HG03378 (cell line): Measurements from ENCODE around the gene RET.

Experiments
- ATAC-seq: cut with Tn5 transposase; IDR thresholded peaks from one replicate; pipeline ENCODE4 v1.9.1; 2021; ENCODE audit warnings: mild to moderate bottlenecking, moderate library complexity; ENCODE audit not compliant: unreplicated experiment

RET gene

DNA sequence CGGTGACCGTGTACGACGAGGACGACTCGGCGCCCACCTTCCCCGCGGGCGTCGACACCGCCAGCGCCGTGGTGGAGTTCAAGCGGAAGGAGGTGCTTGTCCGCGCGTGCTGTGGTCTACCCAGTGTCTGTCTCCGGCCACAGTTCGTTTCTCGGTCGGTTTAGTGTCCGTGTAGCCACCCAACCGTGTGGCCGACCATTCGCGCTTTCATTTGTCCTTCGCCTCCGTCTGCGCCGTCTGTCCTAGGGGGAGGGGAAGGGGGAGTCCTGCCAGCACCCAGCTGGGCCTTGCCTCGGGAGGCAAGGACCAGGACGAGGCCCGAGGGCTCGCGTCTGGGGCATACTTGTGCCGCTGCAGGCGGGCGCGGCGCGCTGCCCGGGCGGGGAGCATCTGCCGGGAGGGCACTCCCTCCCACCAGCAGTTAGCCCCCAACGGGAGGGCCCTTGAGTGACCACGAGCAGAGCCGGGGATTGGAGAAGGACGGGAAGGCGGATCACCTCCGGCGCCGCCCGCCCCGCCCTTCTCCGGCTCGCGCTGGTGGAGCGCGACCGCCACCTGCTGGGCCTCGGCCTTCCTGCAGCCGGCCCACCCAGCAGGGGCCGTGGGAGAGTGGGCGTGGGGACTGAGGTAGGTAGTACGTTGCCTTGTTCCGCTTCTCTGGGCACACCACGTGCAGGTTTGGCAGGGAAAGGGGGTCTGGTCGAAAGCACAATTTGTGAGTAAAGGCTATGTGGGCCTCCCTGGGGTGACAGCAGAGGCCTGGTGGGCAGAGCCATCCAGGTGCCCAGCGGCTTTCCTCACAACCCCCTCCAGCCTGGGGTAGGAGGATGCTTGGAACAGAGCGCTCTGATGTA is 28.5 kb downstream of the RET start:
- ATAC-seq, result peak; percentile 65

DNA sequence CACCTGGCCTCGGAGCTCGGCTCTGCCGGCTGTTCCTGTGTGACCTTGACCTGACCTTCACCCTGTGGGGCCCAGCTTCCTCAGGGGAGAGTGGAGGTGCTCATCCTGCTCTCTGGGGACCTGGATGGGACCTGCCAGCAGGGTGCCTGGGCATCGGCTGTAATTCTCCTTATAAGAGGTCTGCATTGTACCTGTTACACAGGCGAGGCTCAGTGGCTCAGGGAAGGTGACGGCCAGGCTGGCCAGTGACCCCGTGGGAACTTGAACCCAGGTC is 29.0 kb downstream of the RET start:
- no peak for ATAC-seq

DNA sequence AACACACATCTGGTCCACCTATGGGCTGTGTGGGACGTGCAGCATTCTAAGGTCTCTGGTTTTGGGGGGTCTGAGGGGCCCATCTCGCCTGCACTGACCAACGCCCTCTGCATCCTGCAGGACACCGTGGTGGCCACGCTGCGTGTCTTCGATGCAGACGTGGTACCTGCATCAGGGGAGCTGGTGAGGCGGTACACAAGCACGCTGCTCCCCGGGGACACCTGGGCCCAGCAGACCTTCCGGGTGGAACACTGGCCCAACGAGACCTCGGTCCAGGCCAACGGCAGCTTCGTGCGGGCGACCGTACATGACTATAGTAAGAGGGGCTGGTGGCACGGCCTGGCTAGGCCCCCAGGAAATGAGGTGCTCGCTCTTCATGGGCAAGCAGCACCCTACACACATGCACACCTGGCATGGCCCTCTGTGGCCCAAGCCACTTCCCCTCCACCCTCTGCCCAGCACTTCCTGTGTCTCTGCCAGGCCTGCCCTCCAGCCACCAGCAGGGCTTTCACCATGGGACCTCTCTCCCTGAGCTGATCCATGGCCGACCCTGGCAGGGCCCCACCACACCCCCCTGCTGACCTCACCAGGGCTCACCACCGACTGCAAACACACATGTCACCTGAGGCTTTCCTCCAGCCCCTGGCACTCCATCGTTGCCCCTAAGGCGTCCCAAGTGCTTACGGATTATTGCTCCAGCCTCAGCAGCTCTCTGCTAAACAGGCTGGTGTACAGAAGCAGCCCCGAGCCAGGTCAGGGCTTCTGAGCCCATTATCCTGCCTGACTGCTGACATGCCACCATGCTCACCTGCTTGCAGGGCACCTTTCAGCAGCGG is 29.6 kb downstream of the RET start:
- ATAC-seq, result no peak

DNA sequence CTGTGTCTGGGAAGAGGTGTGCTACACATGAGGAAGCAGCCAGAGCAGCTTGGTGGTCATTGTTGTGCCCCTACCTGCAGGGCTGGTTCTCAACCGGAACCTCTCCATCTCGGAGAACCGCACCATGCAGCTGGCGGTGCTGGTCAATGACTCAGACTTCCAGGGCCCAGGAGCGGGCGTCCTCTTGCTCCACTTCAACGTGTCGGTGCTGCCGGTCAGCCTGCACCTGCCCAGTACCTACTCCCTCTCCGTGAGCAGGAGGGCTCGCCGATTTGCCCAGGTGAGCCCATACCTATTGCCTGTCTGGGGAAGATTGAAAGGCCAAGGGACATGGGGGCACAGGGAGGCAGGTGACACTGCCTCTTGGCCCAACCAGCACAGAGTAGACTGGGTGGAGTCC is 32.1 kb downstream of the RET start:
- no peak for ATAC-seq

DNA sequence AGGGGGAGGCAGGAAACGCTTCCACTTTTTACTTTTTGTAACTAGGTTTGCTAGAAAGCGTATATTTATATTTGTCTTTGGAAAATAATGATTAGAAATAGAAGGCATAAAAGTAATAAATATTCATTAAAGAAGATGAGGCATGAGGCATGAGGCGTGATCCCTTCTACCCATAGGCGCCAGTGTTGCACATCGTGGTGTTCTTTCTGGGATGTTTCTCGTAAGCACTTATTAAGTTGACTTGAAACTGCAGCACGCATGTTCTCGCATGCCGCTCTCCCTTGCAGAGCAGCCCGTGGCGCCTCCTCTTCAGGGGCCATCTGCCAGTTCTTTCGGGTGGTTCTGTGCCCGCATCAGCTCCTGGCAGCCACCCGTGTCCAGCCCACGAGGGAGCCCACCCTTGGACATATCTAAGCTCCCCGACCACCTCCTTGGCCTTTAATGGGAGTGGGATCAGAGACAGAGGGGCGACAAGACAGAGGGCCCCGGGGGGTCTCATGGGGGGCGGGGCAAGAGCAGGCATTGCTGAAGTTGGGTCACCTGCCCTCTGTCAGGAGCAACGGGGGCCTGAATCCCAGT is 32.9 kb downstream of the RET start:
- no peak for ATAC-seq

DNA sequence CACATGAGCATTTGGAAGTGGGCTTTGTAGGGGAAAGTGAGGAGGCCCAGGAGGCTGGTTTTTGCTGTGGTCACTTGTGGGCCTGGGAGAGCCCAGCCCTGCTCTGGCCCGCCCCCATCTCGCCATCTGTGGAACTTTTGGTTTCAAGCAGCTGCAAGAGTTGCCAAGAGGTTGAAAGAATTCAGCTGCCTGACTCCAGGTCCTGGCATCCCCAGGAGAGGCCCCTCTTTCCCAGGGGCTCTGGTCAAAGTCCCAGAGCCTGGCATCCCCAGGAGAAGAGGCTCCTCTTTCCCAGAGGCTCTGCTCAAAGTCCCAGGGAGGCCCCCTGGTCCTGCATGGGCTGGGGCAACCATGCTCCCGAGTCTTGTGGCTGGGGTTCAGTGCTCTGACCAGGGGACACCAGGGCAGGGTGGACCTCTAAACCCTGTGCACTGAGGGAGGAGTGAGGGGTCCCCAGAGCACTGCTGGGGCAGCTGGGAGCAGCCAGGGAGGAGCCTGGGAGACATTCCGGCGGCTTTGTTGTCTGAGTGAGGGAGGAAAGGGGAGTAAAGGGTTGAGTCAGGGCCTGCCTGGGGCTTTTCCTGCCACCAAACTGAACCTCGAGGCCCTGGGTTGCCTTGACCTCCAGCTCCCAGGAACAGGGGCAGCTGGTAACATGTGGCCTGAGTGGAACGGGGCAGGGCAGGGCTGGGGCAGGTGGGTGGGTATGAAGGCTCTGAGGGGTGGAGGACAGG is 33.6 kb downstream of the RET start:
- peak; percentile 57 for ATAC-seq

DNA sequence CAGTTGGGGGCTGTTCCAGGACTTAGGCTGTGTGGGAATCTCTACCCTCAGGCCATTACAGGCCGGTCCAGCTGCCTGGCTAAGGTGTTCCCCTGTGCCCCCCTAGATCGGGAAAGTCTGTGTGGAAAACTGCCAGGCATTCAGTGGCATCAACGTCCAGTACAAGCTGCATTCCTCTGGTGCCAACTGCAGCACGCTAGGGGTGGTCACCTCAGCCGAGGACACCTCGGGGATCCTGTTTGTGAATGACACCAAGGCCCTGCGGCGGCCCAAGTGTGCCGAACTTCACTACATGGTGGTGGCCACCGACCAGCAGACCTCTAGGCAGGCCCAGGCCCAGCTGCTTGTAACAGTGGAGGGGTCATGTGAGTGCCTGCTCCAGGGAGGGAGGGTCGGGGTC is 34.2 kb downstream of the RET start:
- ATAC-seq, result no peak

DNA sequence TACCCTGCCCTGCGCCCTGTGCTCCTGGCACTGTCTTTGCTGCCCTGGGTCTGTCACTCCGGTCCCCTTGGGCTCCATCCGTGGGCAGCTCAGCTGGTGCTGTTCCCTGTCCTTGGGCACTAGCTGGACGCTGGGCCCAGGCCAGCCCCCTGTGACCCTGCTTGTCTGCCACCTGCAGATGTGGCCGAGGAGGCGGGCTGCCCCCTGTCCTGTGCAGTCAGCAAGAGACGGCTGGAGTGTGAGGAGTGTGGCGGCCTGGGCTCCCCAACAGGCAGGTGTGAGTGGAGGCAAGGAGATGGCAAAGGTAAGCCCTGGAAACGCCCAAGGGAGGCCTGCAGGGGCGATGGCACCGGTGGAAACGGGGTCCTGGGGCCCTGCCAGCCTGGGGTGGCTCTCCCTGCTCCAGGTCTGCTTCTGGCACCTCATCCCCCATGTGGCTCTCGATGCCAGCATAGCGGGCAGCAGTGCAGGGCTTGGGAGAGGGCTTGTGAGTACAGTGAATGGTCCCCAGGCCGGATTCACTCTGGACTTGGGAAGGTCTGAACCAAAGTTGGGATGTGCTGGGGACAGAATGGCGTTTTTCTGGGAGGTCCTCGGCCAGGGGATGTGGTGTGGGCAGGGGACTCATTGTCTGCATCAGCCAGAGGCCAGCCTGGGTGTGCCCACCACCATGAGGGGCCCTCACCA is 35.2 kb downstream of the RET start:
- ATAC-seq, result no peak

DNA sequence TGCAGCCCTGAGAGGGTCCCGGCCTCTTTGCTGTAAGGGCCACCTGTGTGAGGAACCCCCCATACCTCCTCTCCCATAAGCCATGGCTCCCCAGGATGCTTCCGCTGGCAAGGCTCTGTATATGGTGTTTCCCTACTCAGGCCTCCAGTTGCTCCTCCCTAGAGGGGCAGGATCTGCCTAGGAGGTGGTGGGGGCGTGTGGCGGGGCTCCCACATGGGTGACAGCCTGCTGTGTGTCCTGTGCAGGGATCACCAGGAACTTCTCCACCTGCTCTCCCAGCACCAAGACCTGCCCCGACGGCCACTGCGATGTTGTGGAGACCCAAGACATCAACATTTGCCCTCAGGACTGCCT is 35.7 kb downstream of the RET start:
- ATAC-seq, result no peak

DNA sequence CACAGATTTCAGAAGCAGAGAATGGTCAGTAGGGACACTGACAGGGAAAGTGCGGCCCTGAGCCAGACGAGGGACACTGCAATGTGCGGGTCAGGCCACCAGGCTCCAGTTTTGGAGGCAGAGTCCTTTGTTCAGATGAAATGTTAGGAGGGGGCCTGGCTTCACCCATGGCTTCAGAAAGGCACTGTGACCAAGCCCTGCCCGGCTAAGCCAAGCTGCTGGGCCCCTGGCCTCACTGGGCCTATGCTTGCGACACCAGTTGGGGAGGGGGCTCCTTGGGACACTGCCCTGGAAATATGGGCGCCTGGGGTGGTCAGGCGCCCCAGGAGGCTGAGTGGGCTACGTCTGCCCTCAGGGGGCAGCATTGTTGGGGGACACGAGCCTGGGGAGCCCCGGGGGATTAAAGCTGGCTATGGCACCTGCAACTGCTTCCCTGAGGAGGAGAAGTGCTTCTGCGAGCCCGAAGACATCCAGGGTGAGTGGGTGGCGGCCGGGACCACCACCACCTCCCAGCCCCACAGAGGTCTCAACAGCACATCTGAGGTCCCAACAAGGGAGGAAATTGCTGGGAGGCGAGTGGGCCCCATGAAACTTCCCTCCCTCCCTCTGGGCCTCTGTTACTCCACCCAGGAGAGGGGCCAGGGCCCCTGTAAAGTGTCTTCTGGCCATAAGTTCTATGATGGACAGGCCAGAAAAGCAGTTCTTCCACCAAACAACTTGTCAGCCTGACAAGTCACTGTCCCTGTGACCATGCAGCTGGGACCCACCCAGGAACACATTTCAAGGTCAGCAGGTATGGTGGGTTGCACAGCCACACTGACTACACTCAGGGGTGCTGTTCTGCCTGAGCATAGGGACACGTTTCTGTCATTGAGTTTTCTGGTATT is 36.6 kb downstream of the RET start:
- ATAC-seq, result no peak

DNA sequence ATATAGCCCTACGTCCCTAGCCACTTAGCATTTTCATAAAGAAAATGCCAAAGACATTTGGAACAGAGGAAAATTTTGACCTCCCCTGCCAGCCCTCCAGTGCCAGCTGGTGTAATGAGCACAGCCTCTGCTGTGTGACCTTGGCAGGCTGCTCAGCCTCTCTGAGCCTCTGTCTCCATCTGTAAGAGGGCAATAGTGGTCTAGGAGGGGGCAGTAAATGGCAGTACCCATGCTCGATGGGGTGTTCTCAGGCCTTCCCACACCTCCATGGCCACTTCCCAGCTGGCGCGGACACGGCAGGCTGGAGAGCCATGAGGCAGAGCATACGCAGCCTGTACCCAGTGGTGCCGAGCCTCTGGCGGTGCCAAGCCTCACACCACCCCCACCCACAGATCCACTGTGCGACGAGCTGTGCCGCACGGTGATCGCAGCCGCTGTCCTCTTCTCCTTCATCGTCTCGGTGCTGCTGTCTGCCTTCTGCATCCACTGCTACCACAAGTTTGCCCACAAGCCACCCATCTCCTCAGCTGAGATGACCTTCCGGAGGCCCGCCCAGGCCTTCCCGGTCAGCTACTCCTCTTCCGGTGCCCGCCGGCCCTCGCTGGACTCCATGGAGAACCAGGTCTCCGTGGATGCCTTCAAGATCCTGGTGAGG is 37.3 kb downstream of the RET start:
- ATAC-seq, result no peak

DNA sequence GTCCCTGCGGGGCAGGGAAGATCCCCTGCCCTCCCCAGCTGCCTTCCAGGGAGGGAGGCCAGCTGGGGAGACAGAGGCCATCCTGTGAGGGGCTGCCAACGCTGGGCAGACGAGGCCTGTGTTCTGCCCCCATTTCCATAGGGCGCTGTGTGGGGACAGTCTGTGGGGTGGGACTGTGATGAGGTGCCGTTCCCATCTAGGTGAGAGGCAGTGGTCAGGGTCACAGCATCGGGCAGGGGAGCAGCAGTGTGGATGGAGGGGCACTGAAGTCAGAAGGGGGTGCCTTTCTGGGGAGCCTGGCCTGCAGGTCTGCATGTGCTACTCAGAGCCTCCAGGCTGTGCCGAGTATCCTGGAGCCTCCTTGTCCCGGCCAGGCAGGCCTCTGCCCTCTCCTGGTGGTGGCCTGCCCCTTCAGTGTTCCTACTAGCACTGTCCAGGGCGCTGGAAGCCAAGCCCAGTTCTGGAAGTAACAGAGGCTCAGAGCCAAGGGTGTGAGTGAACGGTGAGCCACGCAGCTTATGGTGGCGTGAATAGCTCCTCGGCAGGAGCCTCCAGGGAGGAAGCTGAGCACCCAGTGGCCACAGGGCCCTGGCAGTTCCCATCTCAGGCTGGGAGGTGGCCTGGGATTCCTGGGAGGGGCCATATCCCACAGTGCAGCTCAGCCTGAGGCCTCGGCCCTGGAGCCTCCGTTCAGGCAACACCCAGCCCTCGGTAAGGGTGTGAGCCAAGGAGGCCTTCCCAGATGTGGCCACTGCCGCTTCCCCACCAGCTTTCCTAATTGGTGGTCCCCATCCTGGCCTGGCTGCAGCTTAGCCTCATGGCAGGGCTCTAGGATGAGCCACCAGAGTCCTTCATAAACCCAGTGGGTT is 38.1 kb downstream of the RET start:
- ATAC-seq, result no peak

DNA sequence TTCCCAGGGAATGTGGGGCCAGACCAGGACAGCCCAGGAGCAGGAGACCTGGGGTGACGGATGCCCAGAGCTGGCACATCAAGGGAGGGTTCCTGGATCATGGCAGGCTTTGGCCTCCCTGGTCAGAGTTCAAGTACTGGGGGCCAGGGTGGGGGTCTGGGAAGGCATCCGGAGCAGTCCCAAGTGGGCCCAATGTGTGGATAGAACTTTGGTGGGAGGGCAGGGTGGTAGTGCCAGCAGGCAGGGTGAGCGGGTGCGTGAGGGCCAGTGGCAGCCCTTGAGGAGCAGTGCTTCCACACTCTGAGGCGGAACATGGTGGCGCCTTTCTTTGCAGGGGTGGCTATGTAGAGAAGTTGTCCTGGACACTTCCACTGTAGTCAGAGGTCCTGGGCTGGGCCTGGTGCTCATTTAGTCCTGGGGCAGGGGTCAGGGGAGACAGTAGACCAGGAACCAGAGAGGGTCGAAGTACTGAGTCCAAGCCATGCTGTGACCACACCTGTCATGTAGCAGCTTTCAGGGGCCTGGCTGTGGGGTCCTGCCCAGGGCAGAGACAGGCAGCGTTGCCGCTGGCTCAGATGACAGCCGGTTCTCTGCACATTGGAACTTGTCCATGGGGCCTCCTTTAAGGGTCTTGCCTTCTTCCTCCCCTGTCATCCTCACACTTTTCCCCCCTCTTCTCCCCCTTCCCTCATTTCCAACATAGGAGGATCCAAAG is 39.2 kb downstream of the RET start:
- no peak for ATAC-seq

DNA sequence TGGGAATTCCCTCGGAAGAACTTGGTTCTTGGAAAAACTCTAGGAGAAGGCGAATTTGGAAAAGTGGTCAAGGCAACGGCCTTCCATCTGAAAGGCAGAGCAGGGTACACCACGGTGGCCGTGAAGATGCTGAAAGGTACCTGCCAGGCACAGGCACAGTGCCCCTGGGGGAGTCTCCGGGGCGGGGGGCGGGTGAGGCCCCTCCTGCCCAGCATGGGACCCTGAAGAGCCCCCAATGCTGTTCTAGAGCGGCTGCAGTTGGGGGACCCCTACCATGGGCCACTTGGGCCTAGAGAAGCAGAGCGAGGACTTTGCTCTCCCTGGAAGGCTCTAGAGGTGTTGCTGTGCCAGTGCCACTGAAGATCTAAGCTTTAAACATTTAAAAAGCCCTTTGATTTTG is 39.7 kb downstream of the RET start:
- ATAC-seq, result no peak

DNA sequence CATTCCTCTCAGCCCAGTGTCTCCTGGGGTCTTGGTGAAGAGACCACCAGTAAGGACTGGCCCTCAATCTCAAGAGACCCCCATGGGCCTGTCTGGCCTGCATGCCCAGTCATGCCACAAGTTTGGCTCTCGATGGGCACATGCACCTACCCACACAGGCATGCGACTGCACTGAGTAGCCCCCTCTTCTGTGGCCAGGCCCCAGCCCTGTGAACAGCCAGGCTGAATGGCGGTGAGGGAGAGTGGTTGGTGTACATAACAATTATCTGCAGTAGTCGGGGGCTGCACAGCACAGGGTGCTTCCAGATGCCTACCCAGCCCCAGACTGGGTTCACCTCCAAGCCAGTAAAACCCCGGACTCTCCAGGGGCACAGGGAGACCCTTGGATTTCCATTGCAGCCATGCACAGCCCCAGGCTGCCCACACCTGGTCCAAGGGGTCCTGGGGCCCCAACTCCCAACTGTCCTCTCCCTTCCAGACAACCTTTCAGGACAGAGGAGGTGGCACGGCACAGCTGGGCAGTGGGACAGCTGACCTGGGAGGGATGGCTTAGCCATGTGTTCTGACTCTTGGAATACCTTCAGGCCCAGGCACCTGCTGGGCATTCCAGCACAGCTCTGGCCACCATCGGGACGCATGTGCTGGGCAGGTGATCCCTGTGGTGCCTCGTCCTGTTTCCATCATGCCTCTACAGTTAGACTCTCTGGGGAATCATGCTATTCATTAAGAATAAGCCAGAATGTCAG is 40.3 kb downstream of the RET start:
- ATAC-seq, result no peak

DNA sequence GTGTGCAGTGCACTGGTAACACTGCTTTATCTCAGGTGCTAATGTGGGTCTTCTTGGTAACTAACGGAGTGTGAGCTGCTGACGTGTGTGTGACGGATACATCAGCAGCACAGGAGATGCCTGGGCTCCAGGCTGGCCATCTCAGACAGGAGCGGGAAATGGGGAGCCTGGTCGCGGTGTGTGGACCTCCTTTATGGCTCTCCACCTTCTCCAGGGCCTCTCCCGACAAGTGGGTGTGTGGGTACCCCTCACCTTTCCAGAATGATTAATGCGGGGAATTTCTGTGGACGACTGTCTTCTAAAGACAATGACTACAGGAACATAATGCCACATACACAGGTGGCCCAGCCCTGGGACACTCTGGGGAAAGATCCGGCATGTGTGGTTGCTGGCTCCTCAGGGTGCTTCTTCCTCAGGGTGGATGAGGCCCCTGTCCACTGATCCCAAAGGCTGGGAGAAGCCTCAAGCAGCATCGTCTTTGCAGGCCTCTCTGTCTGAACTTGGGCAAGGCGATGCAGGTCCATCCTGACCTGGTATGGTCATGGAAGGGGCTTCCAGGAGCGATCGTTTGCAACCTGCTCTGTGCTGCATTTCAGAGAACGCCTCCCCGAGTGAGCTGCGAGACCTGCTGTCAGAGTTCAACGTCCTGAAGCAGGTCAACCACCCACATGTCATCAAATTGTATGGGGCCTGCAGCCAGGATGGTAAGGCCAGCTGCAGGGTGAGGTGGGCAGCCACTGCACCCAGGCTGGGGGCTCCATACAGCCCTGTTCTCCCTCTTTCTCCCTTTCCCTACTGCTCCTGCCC is 41.1 kb downstream of the RET start:
- no peak for ATAC-seq
